HepG2 (cell line): ENCODE results near the gene LCN1. TPM values are rescaled to one million over a fixed set of nuclear protein-coding genes. Genes with fewer than 3 reads are reported as not detected.

ENCODE experiments used
- BHLHE40 ChIP-seq: IDR thresholded peaks from 2 replicates; pipeline ENCODE4 v1.6.1; 2011; ENCODE audit warnings: low read length, improper control_type of control experiment
- EEA1 ChIP-seq: sonication (generic); formaldehyde crosslinking; IDR thresholded peaks from 2 replicates; pipeline ENCODE4 v1.5.1; 2020; ENCODE audit warnings: mild to moderate bottlenecking, missing genetic modification reagents, borderline replicate concordance
- EED ChIP-seq: sonication (generic); formaldehyde crosslinking; IDR thresholded peaks from 2 replicates; pipeline ENCODE4 v1.5.0; 2020; ENCODE audit warnings: mild to moderate bottlenecking, missing genetic modification reagents
- HNRNPH1 ChIP-seq: fragments of 200-400 bp; formaldehyde crosslinking; optimal IDR thresholded peaks from 2 replicates; pipeline ENCODE3; 2017; ENCODE audit warnings: mild to moderate bottlenecking, low read depth, low read length
- KDM1A ChIP-seq: IDR thresholded peaks from 2 replicates; pipeline ENCODE4 v1.6.1; 2016; ENCODE audit warnings: missing compliant biosample characterization
- MNT ChIP-seq: fragments of 450-650 bp; IDR thresholded peaks from 2 replicates; pipeline ENCODE4 v1.6.1; 2016
- NAIF1 ChIP-seq: sonication (generic); formaldehyde crosslinking; IDR thresholded peaks from 2 replicates; pipeline ENCODE4 v1.5.0; 2020; ENCODE audit warnings: mild to moderate bottlenecking, missing genetic modification reagents, borderline replicate concordance
- PRDM15 ChIP-seq: sonication (generic); formaldehyde crosslinking; IDR thresholded peaks from 2 replicates; pipeline ENCODE4 v1.4.0; 2020; ENCODE audit warnings: missing genetic modification reagents
- RXRA ChIP-seq: sonication (generic); formaldehyde crosslinking; IDR thresholded peaks from 2 replicates; pipeline ENCODE4 v1.5.1; 2020; ENCODE audit warnings: missing genetic modification reagents
- SATB2 ChIP-seq: sonication (generic); formaldehyde crosslinking; IDR thresholded peaks from 2 replicates; pipeline ENCODE4 v1.5.0; 2020; ENCODE audit warnings: missing genetic modification reagents
- SIN3A ChIP-seq: IDR thresholded peaks from 2 replicates; pipeline ENCODE4 v1.6.1; 2011; ENCODE audit warnings: low read depth, mild to moderate bottlenecking, control low read depth, low read length, borderline replicate concordance
- ZNF354B ChIP-seq: sonication (generic); formaldehyde crosslinking; IDR thresholded peaks from 2 replicates; pipeline ENCODE4 v1.8.0; 2022; ENCODE audit warnings: mild to moderate bottlenecking, missing genetic modification reagents
- ZNF563 ChIP-seq: sonication (generic); formaldehyde crosslinking; IDR thresholded peaks from 2 replicates; pipeline ENCODE4 v1.8.0; 2022; ENCODE audit warnings: mild to moderate bottlenecking, moderate library complexity, missing genetic modification reagents
- ZNF790 ChIP-seq: sonication (generic); formaldehyde crosslinking; IDR thresholded peaks from 2 replicates; pipeline ENCODE4 v1.8.0; 2022; ENCODE audit warnings: missing genetic modification reagents, mild to moderate bottlenecking, borderline replicate concordance
- polyA plus RNA-seq, 8 experiments: library from polyadenylated mRNA; depleted of rRNA in 3 of 8; stranded (reverse) in 7 of 8; unstranded in 1 of 8; fragments of >200 nt; fragmentation: Illumina TruSeq in 4 of 8; extraction: Trizol in 4 of 8; gene quantifications; 2 replicates each; pipeline versions ENCODE4 v1.2.1 to v1.2.3, GENCODE V29; 2011 to 2016; ENCODE audit warnings: low read depth in 4 of 8, missing spikeins in 1 of 8, mixed read lengths in 1 of 8; ENCODE audit not compliant: insufficient read depth in 1 of 8
- total RNA-seq, 5 experiments: library from RNA; depleted of rRNA; stranded (reverse); fragments of >200 nt; fragmentation: Illumina TruSeq; extraction: Trizol; gene quantifications; 2 replicates each; pipeline ENCODE4 v1.2.3, GENCODE V29; 2016; ENCODE audit warnings: low read depth in 1 of 5
- TF ChIP-seq, protein P1 (sequence below): sonication (generic); formaldehyde crosslinking; IDR thresholded peaks from 2 replicates; pipeline ENCODE4 v1.5.0; 2020; ENCODE audit warnings: mild to moderate bottlenecking, missing genetic modification reagents, borderline replicate concordance
- TF ChIP-seq, protein P2 (sequence below): sonication (generic); formaldehyde crosslinking; IDR thresholded peaks from 2 replicates; pipeline ENCODE4 v1.4.0; 2020; ENCODE audit warnings: missing genetic modification reagents

LCN1 gene
- total and polyA plus RNA-seq, 2 of the 13 experiments (the other 11 are each of a cell fraction or from before 2014, with no cell fraction given) = not detected

GRCh38 chr9:135500525-135501260 is 20.5 kb upstream of the LCN1 start, which contains the start of gene MRPS2 (continued):
- TF ChIP-seq PRDM15 (CRISPR knock-in tag) (0 out of 2 replicates have a peak, but pooled peaks have one; percentile 18), HNRNPH1 (no peak), ZNF563 (CRISPR knock-in tag) (peak; percentile 95), ZNF354B (0 out of 2 replicates have a peak, but pooled peaks have one; percentile 41), SATB2 (CRISPR knock-in tag) (no peak), ZNF790 (CRISPR knock-in tag) (peak; percentile 94; the same call in 1 of the 2 replicates), MNT (no peak), EED (CRISPR knock-in tag) (peak; percentile 79), KDM1A (no peak), SIN3A (peak; percentile 28; the same call in 1 of the 2 replicates), RXRA (CRISPR knock-in tag) (peak; percentile 83), BHLHE40 (peak; percentile 79), NAIF1 (no peak), EEA1 (CRISPR knock-in tag) (peak; percentile 71; the same call in 1 of the 2 replicates)
- TF ChIP-seq, protein P1, sequence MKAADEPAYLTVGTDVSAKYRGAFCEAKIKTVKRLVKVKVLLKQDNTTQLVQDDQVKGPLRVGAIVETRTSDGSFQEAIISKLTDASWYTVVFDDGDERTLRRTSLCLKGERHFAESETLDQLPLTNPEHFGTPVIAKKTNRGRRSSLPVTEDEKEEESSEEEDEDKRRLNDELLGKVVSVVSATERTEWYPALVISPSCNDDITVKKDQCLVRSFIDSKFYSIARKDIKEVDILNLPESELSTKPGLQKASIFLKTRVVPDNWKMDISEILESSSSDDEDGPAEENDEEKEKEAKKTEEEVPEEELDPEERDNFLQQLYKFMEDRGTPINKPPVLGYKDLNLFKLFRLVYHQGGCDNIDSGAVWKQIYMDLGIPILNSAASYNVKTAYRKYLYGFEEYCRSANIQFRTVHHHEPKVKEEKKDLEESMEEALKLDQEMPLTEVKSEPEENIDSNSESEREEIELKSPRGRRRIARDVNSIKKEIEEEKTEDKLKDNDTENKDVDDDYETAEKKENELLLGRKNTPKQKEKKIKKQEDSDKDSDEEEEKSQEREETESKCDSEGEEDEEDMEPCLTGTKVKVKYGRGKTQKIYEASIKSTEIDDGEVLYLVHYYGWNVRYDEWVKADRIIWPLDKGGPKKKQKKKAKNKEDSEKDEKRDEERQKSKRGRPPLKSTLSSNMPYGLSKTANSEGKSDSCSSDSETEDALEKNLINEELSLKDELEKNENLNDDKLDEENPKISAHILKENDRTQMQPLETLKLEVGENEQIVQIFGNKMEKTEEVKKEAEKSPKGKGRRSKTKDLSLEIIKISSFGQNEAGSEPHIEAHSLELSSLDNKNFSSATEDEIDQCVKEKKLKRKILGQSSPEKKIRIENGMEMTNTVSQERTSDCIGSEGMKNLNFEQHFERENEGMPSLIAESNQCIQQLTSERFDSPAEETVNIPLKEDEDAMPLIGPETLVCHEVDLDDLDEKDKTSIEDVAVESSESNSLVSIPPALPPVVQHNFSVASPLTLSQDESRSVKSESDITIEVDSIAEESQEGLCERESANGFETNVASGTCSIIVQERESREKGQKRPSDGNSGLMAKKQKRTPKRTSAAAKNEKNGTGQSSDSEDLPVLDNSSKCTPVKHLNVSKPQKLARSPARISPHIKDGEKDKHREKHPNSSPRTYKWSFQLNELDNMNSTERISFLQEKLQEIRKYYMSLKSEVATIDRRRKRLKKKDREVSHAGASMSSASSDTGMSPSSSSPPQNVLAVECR = peak; percentile 18; the same call in 1 of the 2 replicates
- TF ChIP-seq, protein P2, sequence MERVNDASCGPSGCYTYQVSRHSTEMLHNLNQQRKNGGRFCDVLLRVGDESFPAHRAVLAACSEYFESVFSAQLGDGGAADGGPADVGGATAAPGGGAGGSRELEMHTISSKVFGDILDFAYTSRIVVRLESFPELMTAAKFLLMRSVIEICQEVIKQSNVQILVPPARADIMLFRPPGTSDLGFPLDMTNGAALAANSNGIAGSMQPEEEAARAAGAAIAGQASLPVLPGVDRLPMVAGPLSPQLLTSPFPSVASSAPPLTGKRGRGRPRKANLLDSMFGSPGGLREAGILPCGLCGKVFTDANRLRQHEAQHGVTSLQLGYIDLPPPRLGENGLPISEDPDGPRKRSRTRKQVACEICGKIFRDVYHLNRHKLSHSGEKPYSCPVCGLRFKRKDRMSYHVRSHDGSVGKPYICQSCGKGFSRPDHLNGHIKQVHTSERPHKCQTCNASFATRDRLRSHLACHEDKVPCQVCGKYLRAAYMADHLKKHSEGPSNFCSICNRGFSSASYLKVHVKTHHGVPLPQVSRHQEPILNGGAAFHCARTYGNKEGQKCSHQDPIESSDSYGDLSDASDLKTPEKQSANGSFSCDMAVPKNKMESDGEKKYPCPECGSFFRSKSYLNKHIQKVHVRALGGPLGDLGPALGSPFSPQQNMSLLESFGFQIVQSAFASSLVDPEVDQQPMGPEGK (CRISPR knock-in tag) = peak; percentile 90
